ENCODE data around the gene RAI1. TPM values are rescaled to one million over a fixed set of nuclear protein-coding genes. Genes with fewer than 3 reads are reported as not detected.

RAI1 gene
- total and polyA plus RNA-seq, 7 donors, result 1.8 to 31.9 (median 9.3) TPM

DNA sequence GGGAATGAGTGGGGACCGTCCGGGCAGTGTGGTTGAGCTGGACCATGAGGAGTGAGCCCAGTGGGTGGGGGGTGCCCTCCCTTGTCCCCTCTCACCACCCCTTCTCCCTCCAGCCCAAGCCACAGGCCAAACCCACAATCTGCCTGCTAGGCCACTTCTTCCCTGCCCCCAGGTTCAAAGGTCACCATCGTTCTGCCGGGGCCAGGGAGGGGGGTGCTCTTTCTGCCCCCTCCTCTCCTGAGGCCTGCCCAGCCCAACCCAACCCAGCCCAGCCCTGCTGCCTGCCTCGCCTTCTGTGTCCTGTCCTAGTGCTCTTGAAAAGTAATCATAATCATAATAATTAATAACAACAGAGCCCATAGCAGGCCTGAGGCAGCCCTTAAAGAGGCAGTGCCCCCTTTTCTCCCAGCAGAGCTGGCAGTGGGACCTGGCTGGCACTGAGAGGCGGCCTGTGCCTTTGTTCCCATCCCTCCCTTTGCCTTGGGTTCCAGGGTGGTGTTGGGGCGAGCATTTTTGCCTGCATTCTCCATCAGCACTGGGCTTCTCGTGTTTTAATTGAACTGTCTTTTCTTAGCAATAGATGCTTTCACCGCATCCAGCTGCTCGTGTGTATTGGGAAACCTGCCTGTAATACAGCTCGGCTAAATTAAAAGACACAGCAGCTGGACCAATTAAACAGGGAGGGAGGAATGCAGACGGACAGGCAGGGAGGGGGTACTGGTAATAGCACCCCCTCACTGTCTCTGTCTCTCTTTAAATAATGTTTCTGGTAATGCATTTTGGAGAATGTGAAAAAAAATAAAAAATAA, 108.8 kb downstream of the RAI1 start:
- intact Hi-C loops (cut with DNase I), result no loop called here
- no peak for TF ChIP-seq CTCF (IDR thresholded peaks at IDR 0.05)
- TF ChIP-seq EP300 (IDR thresholded peaks at IDR 0.05), result no peak
- TF ChIP-seq POLR2AphosphoS5 (IDR thresholded peaks at IDR 0.05), result no peak
- no peak for TF ChIP-seq POLR2A (IDR thresholded peaks at IDR 0.05)
- H3K27ac ChIP-seq, result peak overlapping the region in 3 of 4 donors; percentile 5 to 76 (median 48)
- no peaks in the 10 kb centered on the region for H3K27me3 ChIP-seq
- peaks cover 0 to 68% (median 54%) of the 10 kb centered on the region in 4 donors for H3K4me1 ChIP-seq
- DNase-seq, result no peak
- H3K9me3 ChIP-seq, result no peaks in the 10 kb centered on the region
- H3K36me3 ChIP-seq, result peaks cover 0 to 17% (median 8%) of the 10 kb centered on the region in 4 donors
- WGBS, 2 donors, result 48 to 70% methylated on average over 12 of the region's 12 CpGs
- H3K4me3 ChIP-seq, result no peak overlapping the region

DNA sequence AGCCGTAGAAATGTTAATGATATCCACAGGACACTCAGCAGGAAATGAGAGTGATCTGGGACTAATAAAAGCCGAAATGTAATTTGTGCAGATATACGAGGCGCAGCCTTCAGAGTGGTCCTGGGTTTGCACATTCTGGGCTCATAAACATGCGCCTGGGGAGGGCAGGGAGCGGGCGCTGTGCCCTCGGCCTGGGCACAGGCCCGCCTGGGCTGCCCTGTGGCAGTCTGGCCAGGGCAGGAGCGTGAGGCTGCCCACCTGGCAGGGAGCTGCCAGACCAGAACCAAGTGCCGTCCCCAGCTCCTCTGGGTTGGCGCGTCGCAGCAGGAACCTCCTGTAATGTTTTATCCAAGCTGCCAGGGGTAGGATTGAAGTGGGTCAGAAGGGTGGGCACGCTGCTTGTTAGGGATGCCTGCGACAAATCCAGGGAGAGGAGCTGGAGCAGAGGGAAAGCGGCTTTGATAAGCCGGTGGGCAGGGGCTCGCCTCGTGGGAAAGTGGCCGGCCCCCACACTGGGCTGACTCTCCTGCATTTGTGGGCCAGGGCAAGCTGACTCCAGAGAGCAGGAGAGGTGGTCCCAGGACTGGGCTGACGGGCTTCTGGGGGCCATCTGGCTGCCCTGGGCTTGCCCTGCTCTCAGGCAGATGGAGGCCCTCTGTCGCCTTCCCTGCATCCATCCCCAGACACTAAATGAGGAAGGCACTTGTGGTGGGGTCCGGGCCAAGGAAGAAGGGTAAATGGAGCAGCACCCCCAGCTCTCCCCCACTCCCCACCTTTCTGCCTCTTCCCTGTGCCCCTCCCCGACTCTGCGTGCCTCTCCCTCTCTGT, 109.6 kb downstream of the RAI1 start:
- no peak for DNase-seq
- peaks cover 0 to 59% (median 48%) of the 10 kb centered on the region in 4 donors for H3K4me1 ChIP-seq
- intact Hi-C loops (cut with DNase I), result no loop called here
- H3K9me3 ChIP-seq, result no peaks in the 10 kb centered on the region
- peaks cover 0 to 25% (median 14%) of the 10 kb centered on the region in 4 donors for H3K36me3 ChIP-seq
- H3K27me3 ChIP-seq, result no peaks in the 10 kb centered on the region
- H3K27ac ChIP-seq, result peak overlapping the region in 3 of 4 donors; percentile 5 to 76 (median 48)
- TF ChIP-seq CTCF (IDR thresholded peaks at IDR 0.05), result no peak
- TF ChIP-seq POLR2AphosphoS5 (IDR thresholded peaks at IDR 0.05), result no peak
- no peak for TF ChIP-seq EP300 (IDR thresholded peaks at IDR 0.05)
- no peak for TF ChIP-seq POLR2A (IDR thresholded peaks at IDR 0.05)
- H3K4me3 ChIP-seq, result no peak overlapping the region
- 86 to 88% methylated on average over 26 of the region's 26 CpGs for WGBS, 2 donors

- Histone ChIP-seq H3K4me3 (no peak overlapping the region), H3K4me1 (peaks cover 0 to 54% (median 48%) of the 10 kb centered on the region in 4 donors), H3K36me3 (peaks cover 0 to 37% (median 17%) of the 10 kb centered on the region in 4 donors), H3K27ac (peak overlapping the region; percentile 51 to 76 (median 72)), H3K9me3 (no peaks in the 10 kb centered on the region), H3K27me3 (no peaks in the 10 kb centered on the region)
- WGBS, 2 donors, result 72 to 80% methylated on average over 18 of the region's 18 CpGs
- TF ChIP-seq POLR2A (IDR thresholded peaks at IDR 0.05) (no peak), CTCF (IDR thresholded peaks at IDR 0.05) (no peak), EP300 (IDR thresholded peaks at IDR 0.05) (no peak), POLR2AphosphoS5 (IDR thresholded peaks at IDR 0.05) (no peak)
- DNase-seq, result no peak
- intact Hi-C loops (cut with DNase I), result no loop called here
These were observed 110.8 kb downstream of the RAI1 start for GRCh38 chr17:17792037-17792550.

DNA sequence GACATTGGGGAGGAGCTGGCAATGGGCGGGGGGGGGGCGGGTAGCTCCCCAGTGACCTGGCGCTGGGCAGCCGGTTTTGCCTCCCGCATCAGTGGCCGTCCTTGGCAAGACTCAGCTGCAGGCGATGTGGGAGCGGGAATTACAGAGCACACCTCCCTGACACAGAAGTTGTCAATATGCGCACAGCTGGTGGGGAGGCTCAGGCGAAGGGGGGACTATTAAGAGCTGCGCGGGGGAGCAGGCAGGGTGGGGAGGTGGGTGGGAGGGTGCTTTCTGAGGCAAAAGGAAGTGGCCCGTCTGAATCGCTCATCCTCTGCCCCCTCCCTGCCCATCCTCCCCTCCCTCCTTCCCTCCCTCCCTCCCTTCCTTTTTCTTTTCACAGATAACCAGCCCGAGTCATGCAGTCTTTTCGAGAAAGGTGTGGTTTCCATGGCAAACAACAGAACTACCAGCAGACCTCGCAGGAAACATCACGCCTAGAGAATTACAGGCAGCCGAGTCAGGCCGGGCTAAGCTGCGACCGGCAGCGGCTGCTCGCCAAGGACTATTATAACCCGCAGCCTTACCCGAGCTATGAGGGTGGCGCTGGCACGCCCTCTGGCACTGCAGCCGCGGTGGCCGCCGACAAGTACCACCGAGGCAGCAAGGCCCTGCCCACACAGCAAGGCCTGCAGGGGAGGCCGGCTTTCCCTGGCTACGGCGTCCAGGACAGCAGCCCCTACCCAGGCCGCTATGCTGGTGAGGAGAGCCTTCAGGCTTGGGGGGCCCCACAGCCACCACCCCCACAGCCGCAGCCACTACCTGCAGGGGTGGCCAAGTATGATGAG, 111.5 kb downstream of the RAI1 start:
- 28 to 53% methylated on average over 38 of the region's 38 CpGs for WGBS, 2 donors
- Histone ChIP-seq H3K9me3 (no peaks in the 10 kb centered on the region), H3K27me3 (no peaks in the 10 kb centered on the region), H3K36me3 (peaks cover 0 to 44% (median 18%) of the 10 kb centered on the region in 4 donors), H3K4me1 (peaks cover 0 to 54% (median 48%) of the 10 kb centered on the region in 4 donors), H3K4me3 (no peak overlapping the region), H3K27ac (peak overlapping the region; percentile 51 to 76 (median 72))
- TF ChIP-seq POLR2A (IDR thresholded peaks at IDR 0.05) (no peak), EP300 (IDR thresholded peaks at IDR 0.05) (no peak), POLR2AphosphoS5 (IDR thresholded peaks at IDR 0.05) (no peak), CTCF (IDR thresholded peaks at IDR 0.05) (no peak)
- no peak for DNase-seq
- intact Hi-C loops (cut with DNase I), result no loop called here

Measured in sigmoid colon (tissue), 7 donors.